Endothelial cell of hepatic sinusoid (primary cell): ENCODE measurements around the gene NABP2.
"Not testable (repeated sequence)": the region's sequence is repeated elsewhere in the genome, so short reads cannot be mapped to it uniquely, and the experiment has no call there.

Experiments
- in situ Hi-C: cut with HindIII; loops from 2 replicates; pipeline ENCODE4 v1.10.0; 2017; ENCODE audit warnings: low sequenced_read_pairs

The NABP2 gene

DNA sequence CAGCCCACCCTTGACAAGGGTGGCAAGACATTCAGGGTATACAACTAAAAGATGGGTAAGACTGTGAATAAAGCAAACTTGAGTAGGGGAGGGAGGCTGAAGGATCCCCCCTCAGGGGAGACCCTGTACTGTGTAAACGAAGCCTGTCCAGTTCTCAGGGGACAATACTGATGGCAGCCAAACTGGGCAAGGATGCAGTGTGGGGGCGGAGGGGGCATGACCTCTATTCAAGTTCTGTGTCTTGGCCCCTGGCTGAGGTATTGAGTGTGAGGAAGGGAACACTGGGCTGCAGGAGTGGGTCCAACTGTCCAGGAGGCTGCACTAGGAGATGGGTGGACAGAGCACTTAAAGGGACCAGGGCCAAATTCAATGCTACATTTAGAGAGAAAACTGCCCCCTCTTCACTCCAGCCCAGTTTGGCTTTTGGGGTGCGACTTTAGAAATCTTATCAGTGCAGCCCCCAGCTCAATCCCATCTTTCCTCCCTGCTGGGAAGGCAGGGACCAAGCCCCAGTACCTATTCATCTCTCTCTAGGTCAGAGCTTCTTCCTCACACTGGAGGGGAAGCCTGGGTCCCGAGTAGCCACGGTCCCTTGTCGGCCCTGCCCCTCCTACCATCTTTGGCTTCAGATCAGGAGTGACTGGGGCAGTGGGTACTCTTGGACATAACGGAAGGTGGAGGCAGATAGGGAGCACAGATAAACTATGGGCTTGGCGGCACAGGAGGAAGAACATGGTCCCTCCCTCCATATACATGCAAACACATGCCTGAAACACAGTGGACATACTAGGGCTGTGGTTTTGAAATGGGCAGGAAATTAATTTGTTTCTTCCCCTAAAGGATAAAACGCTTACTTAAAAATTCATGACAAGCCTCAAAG, 17.5 kb downstream of the NABP2 start:
- in situ Hi-C loops: no loop called here

DNA sequence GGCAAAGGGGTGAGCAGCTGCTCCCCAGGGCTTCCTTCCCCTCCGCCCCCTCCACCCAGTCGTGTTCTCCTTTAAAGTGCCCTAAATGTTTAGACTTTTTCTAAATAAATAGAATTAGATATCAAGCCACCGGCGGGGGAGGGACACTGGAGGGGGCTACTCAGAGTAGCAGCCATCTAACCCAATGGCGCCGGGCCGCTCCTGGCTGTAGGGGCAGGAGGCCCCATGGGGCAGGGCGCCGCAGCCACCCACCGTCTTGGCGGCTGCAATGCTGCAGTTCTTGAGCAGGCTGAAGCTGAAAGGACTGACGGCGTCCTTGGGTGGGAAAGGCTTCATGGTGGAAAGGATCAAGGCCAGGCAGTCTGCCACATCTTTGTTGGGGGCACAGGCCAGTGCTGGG, 18.8 kb downstream of the NABP2 start:
- in situ Hi-C loops: no loop called here

DNA sequence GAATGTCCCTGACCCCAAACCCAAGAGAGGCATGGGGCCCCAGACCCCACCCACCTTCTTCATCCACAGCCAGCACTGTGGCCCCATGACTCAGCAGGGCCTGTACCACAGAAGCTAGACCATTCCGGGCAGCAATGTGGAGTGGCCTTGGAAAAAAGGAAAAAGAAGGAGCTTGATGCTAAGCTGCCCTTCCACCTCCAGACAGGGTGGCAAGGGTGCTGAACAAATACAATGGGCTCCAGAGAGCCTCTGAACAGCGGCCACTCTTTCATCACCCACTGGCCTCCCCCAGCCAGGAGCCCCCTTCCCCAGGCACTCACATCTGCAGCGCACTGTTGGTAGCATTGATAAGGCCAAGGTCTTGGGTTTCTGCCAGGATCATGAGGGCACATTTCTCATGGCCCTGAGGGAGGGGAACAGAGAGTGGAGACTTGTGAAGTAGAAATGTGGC, 19.6 kb downstream of the NABP2 start:
- in situ Hi-C loops: no loop called here

DNA sequence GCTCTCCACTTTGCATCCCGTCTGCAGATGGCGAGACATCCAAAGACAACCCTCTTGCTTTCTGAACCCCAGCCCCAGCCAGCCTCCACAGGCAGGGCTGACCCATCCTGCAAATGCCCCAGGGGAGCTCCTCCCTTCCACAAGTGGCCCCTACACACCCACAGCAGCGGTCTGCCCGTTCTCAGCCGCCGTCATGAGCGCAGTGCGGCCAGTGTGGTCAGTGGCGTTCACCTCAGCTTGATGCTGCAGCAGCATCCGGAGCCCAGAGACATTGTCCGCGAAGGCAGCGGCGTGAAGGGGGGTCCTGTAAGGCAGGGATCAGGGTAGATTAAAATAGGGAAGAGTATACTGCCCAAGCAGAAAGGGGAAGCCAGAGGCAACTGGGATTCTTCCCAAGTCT, 20.4 kb downstream of the NABP2 start:
- in situ Hi-C loops: no loop called here

DNA sequence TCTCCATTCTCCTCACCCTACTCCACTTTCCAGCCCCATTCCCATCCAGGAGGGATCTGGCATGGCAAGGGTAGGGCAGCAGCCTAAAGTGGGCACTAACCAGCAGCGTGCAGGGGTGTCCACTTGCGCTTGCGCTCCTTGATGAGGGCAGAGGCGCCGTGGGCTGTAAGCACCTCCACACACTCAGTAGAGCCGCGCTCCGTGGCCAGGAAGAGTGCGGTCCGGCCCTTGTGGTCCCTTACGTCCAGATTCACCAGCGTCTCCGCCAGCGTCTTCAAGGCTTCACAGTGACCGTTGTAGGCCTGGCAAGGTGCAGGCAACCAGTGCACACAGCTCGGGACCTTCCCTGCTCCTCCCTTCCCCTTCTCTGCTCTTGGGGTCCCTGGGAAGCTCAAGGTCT, 23.8 kb downstream of the NABP2 start:
- in situ Hi-C loops: no loop called here

DNA sequence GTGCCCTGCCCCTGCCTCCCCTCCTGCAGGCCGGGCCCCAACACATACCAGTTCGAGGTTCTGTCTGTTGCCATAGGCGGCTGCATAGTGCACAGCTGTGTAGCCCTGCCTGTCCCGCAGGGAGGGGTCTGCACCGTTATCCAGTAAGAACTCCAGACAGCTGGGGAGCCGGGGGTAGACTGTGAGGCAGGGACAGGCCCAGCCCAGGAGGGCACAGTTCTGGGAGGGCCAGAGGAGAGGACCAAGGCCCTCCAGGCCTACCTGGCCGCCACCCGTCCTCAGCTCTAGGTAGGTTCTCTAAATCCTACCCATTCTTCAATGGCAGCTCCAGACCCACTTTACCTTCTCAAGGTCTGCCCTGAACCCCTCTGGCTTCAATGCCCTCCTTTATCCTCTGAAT, 24.6 kb downstream of the NABP2 start:
- in situ Hi-C loops: no loop called here

DNA sequence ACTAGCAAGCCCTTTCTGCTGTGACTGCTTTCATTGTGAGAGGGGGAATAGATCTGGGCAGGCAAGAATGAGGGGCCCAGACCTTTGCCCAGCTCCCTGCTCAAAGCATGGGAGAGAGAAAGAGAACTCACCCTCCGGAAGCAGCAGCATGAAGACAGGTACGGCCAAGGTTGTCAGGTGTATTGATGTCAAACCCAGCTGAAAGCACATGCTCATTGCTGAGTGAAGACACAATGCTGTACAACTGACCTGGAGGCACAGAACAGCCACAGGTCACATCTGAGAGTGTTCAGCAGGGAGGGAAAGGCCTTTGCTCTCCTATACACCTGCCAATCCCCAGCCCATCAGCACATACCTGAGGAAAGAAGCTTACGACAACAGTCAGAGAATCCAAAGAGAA, 28.5 kb downstream of the NABP2 start:
- in situ Hi-C loops: loop anchor here (5.0 kb wide), 1 partner anchor 45 kb away; no protein-coding TSS in a partner anchor

DNA sequence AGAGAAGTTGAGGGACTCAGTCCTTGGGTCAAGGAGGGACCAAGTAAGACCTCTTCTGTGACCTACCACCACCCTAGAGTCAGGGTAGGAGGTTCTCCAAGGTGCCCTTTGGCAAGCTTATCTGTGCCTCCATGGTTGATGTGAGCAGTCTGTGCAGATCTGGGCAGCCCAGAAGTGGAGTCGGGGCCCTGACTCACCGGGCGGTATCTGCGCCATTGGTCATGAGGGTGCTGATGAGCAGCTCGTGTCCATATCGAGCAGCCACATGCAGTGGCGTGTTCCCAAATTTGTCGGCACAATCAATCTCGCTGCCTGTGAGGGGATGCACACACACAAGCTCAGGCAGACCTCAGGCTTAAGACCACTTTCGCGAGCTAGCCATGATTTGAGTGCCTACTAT, 28.9 kb downstream of the NABP2 start:
- in situ Hi-C loops: loop anchor here (5.0 kb wide), 1 partner anchor 46 kb away; no protein-coding TSS in a partner anchor

DNA sequence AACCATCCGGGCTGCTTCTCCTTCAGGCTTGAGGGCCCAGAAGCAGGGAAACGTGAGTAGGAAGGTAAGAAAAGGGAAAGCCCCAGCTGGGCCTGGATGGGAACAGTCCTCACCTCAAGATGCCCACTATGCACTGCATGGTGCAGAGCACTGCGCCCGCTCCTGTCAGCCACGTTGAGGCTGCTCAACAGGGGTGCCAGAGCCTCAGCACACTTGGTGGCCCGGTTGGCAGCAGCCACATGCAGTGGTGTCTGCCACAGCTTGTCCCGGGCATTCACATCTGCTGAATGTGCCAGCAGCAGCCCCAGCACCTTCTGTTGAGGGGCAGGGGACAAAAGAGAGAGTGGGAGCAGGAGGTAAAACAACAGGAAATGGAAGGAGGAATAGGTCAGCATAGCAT, 31.5 kb downstream of the NABP2 start:
- in situ Hi-C loops: no loop called here

DNA sequence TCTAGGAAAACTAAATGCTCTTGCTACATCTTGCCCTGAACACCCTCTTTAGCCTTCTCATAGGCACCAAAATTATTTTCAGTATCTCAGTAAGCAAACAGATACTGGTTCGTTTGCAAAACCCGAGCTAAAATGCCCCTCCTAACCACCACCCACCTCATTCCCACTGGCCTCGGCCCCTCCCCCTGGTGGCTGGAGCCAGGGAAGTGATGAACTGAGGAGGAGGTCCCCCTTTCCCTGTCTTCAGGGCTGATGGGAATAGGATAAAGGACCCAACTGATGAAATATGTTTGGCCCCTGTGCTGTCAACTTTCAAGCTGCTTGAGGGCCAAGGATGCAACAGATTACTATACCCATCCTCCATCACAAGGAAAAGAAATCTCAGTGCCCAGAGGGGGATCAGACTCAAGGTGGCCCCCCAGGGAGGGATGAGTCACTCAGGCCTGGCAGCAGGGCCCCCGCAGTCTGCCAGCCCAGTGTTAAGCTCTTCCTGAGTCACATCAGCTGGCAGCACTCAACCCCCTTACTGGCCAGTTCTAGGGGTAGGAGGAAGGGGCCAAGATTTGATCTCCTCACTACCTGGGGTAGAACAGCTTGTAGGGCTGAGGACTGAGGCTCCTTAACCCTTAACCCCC, 32.3 kb downstream of the NABP2 start:
- in situ Hi-C loops: no loop called here

DNA sequence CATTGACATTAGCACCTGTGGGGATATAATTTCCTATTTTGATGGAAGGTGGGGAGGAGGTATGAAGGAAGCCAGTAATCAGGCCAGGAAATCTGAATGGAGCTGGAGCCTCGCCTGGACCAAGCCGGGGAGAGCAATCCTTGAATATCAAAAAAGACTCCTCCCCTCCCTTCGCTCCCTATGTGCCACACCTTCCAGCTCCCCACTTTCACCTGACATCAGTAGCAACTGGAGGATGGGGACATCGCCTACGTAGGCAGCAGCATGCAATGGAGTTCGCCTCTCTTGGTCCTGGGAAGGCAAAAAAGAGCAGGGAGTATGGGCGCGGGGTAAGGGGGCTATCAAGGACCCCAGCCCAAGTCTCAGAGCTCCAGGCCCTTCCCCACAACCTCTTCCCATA, 32.9 kb downstream of the NABP2 start:
- in situ Hi-C loops: no loop called here

DNA sequence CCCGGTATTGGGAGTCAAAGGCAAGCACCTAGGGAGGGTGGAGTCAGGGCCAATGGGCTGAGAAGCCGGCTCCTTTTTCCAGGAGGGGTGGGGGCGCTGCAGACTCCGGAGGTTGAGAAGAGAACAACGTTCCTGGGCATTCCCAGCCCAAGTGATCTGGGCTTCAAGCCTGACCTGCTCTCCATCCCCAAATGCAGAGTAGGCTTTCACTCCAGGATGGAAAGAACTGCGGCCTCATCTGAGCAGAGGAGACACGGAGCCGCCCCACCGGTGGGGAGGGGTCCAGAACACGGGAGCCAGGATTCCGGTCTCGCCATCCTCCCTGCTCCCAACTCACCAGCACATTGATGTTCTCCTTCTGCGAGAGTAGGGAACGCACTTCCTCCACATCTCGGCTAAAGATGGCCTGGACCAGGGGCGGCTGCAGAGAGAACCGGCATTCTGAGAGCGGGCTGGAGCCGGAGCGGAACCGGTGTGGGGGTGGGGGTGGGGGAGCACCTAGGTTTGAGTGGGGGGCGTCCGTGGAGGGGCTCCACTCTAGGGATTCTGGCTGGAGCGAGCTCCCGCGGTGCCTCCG, 33.4 kb downstream of the NABP2 start:
- in situ Hi-C loops: no loop called here

DNA sequence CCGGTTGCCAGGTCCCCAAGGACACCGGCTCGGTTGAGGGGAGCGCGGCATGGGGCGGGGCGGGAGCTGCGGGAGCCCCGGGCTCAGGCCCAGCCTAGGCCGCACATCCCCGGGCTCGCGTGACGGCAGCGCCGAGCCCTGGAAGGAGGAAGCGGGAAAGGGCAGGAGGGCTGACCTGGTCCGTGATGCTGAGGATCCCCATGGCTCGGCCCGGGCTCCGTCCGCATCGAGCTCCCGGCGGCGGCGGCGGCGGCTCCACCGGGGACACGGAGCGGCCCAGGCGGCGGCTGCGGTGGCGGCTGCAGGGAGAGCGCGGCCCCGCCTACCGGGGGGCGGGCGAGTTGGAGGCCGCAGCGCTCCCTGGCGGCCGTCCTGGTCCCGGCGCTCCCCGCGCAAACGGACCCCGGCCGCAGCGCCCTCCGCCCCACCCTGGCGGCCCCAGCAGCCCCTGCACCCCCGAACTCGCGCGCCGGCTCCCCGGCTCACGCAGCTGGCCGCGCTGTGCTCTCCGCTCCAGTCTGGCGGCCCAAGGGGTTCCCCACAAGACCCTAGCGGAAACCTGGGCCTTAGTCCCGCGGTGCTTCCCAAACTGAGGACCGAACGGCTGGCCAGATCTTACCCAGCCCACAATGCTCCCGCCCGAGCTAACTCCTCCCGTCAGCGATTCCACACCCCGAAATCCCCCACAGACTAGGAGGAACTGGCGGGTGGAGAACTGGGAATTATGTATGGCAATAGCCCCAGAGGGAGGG, 34.1 kb downstream of the NABP2 start, which contains the start of gene ANKRD52:
ANKRD52 (minus strand) TSS at position 317 of the 752 bp plus-strand sequence; CDS start at position 202, 115 bp downstream.
- in situ Hi-C loops: no loop called here

DNA sequence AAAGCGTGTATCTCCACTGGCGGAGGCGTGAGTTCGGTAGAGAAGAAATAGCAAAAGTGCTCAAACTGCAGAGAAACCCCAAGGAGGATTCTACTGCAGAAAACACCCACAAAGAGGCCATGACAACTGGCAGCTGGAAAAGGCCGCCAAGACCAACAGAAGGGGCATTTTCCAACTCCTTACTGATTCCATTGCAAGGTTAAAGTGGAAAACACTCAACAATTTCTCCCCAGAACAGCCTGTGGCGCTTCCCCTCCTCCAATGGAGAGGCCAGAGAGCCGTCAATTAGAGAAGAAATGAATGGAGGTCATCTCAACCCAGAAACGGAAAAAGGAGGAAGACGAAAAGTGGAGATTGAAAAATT, 34.7 kb downstream of the NABP2 start:
- in situ Hi-C loops: no loop called here

DNA sequence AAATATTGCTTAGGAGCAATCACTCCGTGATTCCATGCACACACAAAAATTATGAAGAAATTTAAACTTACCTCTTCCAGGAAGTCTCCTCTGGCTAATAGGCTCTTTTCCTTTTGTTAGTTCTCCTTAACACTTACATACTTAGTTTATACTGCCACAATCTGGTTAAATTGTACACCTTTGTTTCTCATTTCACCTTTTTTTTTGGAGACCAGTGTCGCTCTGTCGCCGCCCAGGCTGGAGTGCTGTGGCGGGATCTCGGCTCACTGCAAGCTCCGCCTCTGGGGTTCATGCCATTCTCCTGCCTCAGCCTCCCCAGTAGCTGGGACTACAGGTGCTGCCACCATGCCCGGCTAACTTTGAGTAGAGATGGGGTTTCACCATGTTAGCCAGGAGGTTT, 36.2 kb downstream of the NABP2 start:
- in situ Hi-C loops: no loop called here

DNA sequence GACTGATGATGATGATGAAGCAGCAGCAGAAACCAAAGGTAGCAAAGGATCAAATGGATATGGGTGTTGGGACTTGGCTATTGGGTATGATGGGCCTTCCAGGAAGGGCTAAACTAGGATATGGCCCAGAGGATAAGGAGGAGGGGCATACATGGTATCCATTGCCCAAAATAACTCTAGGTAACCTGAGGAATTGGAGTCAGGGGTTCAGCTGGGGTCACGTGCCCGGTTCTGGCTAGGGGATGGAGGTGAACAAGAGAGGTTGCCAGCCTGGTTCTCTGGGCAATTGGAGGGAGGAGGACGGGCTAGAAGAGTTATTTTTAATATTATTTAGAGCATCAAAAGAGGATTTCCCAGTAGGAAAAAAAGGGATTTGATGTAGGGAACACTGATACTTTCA, 36.8 kb downstream of the NABP2 start:
- in situ Hi-C loops: no loop called here

DNA sequence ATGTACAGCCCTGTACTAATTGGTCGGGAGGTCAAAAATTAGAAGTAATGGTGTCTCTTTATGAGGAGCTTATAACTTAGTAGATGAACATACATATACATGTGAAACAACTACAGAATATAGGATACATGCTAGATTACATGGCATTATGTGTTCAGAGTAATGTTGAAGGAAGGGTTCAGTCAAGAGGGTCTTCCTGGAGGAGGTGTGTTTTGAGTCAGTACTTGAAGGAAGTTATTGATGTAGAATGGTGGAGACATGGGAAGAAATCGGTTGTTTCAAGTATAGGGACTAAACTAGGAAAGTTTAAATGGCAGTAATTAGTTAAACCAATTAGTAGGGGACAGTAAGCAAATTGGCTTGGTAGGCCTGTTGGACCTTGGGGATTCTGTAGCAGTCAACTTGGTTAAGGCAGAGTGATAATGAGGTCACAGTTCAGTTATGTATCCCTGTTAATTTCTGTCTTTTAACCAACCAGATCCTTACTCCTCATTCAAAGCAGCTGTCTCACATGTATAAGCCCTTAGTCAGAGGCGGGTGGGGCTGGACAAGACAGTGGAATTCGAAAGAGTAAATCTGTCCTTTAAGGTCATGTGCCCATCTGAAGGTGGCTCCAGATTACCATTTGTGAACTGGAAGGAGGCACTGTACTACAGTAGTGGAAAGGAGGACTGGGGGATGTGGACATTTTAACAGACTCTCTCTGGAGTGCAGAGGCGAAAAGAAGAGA, 37.5 kb downstream of the NABP2 start:
- in situ Hi-C loops: no loop called here

DNA sequence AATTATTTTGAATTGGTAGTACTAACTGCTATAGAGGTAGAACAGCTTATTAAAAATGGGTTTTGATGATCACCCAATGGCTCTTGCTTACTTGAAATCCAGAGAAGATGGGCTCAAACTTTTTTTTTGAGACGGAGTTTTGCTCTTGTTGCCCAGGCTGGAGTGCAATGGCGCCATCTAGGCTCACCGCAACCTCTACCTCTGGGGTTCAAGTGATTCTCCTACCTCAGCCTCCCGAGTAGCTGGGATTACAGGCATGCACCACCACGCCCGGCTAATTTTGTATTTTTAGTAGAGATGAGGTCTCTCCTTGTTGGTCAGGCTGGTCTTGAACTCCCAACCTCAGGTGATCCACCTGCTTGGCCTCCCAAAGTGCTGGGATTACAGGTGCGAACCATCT, 38.8 kb downstream of the NABP2 start:
- in situ Hi-C loops: not testable (repeated sequence)

DNA sequence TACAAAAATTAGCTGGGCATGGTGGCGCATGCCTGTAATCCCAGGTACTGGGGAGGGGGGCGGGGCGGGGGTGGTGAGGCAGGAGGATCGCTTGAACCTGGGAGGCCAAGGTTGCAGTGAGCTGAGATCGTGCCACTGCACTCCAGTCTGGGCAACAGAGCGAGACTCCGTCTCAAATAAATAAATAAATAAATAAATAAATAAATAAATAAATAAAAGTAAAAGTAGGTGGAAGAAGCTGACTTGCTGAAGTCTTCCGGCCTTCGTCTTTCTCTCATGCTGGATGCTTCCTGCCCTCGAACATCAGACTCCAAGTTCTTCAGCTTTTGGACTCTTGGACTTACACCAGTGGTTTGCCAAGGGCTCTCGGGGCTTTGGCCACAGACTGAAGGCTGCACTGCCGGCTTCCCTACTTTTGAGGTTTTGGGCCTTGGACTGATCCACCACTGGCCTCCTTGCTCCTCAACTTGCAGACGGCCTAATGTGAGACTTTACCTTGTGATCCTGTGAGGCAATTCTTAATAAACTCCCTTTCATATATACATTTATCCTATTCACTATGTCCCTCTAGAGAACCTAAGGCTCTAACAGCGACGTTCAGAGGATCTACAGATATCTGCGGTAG, 42.0 kb downstream of the NABP2 start:
- in situ Hi-C loops: not testable (repeated sequence)
